Activated B cell treated with CpG ODN at 0.5 μM for 24 hours (primary cell): ENCODE results near the gene IRF4. TPM values are rescaled to one million over a fixed set of nuclear protein-coding genes. Genes with fewer than 3 reads are reported as not detected.
A peak's percentile ranks its signal among the peaks of the same experiment; 100 is the strongest.

Experiments used
- ATAC-seq: fragments of 200-7000 bp; cut with Tn5 transposase; one replicate; pipeline ENCODE4 v1.10.0; 2021; ENCODE audit warnings: low read depth, mild to moderate bottlenecking, moderate library complexity
- CTCF ChIA-PET: fragments of 350-600 bp; sonication (Branson Sonifier 250); formaldehyde crosslinking; loops from one replicate; lab custom pipeline; 2021; ENCODE audit warnings: antibody characterized with exemption; lab: Charles Lee
- POLR2A ChIA-PET: fragments of 350-600 bp; sonication (Branson Sonifier 250); formaldehyde crosslinking; loops from one replicate; lab custom pipeline; 2021; ENCODE audit warnings: antibody characterized with exemption; lab: Charles Lee
- DNase-seq: peaks from one replicate; pipeline ENCODE4 v3.0.0; 2022
- H3K27ac Mint-ChIP-seq: one replicate; pipeline ENCODE4 v1.8.0; 2020; ENCODE audit warnings: mixed read lengths
- H3K27me3 Mint-ChIP-seq: one replicate; pipeline ENCODE4 v1.8.0; 2021; ENCODE audit warnings: mixed read lengths
- H3K36me3 Mint-ChIP-seq: one replicate; pipeline ENCODE4 v1.8.0; 2021; ENCODE audit warnings: low read depth, mixed read lengths
- H3K4me1 Mint-ChIP-seq: one replicate; pipeline ENCODE4 v1.8.0; 2021; ENCODE audit warnings: mixed read lengths
- H3K4me3 Mint-ChIP-seq: one replicate; pipeline ENCODE4 v1.8.0; 2020; ENCODE audit warnings: mild to moderate bottlenecking, mixed read lengths
- H3K9me3 Mint-ChIP-seq: one replicate; pipeline ENCODE4 v1.8.0; 2020; ENCODE audit warnings: mixed read lengths
- CTCF ChIP-seq: fragments of 200-600 bp; IDR thresholded peaks from one replicate; pipeline ENCODE4 v1.8.0; 2022; ENCODE audit warnings: antibody characterized with exemption, mild to moderate bottlenecking
- intact Hi-C: fragments of 100-400 bp; cut with micrococcal nuclease; formaldehyde crosslinking; loops from one replicate; pipeline ENCODE4 v1.15.1; 2024
- total RNA-seq: library from RNA; stranded (reverse); gene quantifications from 2 replicates; pipeline ENCODE4 v1.2.3, GENCODE V29; 2022

IRF4 gene
- total RNA-seq, 1 donor from 2014 or later = 417 TPM

GRCh38 chr6:359261-360035 is 32.1 kb upstream of the IRF4 start:
- intact Hi-C loops = loop anchor here (2.0 kb wide), 1 partner anchor 43 kb away; no protein-coding TSS in a partner anchor
- ATAC-seq (no peak), DNase-seq (no peak)
- TF ChIP-seq CTCF = no peak
- ChIA-PET CTCF (interaction anchor here (0.7 to 1.5 kb wide), 3 partner anchors 17 to 171 kb away, joined by 3 to 4 read pairs (median 4); no protein-coding TSS in a partner anchor), POLR2A (interaction anchor here (0.9 to 2.3 kb wide), 11 partner anchors 10 to 141 kb away, joined by 3 to 13 read pairs (median 4); partner anchors contain the start of genes DUSP22 and IRF4)
- no peaks in the 10 kb centered on the region for H3K27me3 Mint-ChIP-seq
- peaks cover 80% of the 10 kb centered on the region for H3K4me1 Mint-ChIP-seq
- no peaks in the 10 kb centered on the region for H3K36me3 Mint-ChIP-seq
- no peak overlapping the region for H3K27ac Mint-ChIP-seq
- no peak overlapping the region for H3K4me3 Mint-ChIP-seq
- H3K9me3 Mint-ChIP-seq = no peaks in the 10 kb centered on the region

- Mint-ChIP-seq H3K4me3 (no peak overlapping the region), H3K36me3 (no peaks in the 10 kb centered on the region), H3K9me3 (no peaks in the 10 kb centered on the region), H3K4me1 (peaks cover 82% of the 10 kb centered on the region), H3K27me3 (no peaks in the 10 kb centered on the region), H3K27ac (peak overlapping the region; percentile 78)
- intact Hi-C loops = loop anchor here (2.0 kb wide), 1 partner anchor 44 kb away; no protein-coding TSS in a partner anchor
- DNase-seq (no peak), ATAC-seq (no peak)
- ChIA-PET POLR2A (interaction anchor here (0.7 to 2.3 kb wide), 11 partner anchors 10 to 67 kb away, joined by 3 to 13 read pairs (median 4); partner anchors contain the start of genes DUSP22 and IRF4), CTCF (interaction anchor here (0.7 to 1.7 kb wide), 4 partner anchors 17 to 172 kb away, joined by 3 to 6 read pairs (median 4); no protein-coding TSS in a partner anchor)
- no peak for TF ChIP-seq CTCF
Observed at GRCh38 chr6:360349-360748, 31.2 kb upstream of the IRF4 start.

- peak overlapping the region; percentile 78 for H3K27ac Mint-ChIP-seq
- no peaks in the 10 kb centered on the region for H3K27me3 Mint-ChIP-seq
- H3K4me3 Mint-ChIP-seq = no peak overlapping the region
- POLR2A ChIA-PET = interaction anchor here (0.7 to 2.3 kb wide), 12 partner anchors 11 to 68 kb away, joined by 3 to 13 read pairs (median 4); partner anchors contain the start of genes DUSP22 and IRF4
- TF ChIP-seq CTCF = no peak
- H3K36me3 Mint-ChIP-seq = no peaks in the 10 kb centered on the region
- no peaks in the 10 kb centered on the region for H3K9me3 Mint-ChIP-seq
- CTCF ChIA-PET = interaction anchor here (0.9 to 1.7 kb wide), 5 partner anchors 9 to 142 kb away, joined by 3 to 6 read pairs (median 3); no protein-coding TSS in a partner anchor
- peaks cover 82% of the 10 kb centered on the region for H3K4me1 Mint-ChIP-seq
- no peak for ATAC-seq
- intact Hi-C loops = loop anchor here (2.0 kb wide), 1 partner anchor 44 kb away; no protein-coding TSS in a partner anchor
- no peak for DNase-seq
Observed at GRCh38 chr6:360764-361373, 30.7 kb upstream of the IRF4 start.

- no peak overlapping the region for H3K4me3 Mint-ChIP-seq
- H3K9me3 Mint-ChIP-seq = no peaks in the 10 kb centered on the region
- H3K27ac Mint-ChIP-seq = peak overlapping the region; percentile 50
- no peaks in the 10 kb centered on the region for H3K27me3 Mint-ChIP-seq
- DNase-seq = no peak
- TF ChIP-seq CTCF = no peak
- POLR2A ChIA-PET = interaction anchor here (0.8 to 2.3 kb wide), 6 partner anchors 12 to 69 kb away, joined by 3 to 13 read pairs (median 8); partner anchors contain the start of genes DUSP22 and IRF4
- no peaks in the 10 kb centered on the region for H3K36me3 Mint-ChIP-seq
- H3K4me1 Mint-ChIP-seq = peaks cover 82% of the 10 kb centered on the region
- CTCF ChIA-PET = interaction anchor here (0.9 to 1.7 kb wide), 4 partner anchors 10 to 143 kb away, joined by 3 to 6 read pairs (median 3); no protein-coding TSS in a partner anchor
- no peak for ATAC-seq
- intact Hi-C loops = loop anchor here (2.0 kb wide), 1 partner anchor 45 kb away; no protein-coding TSS in a partner anchor
Observed at GRCh38 chr6:361411-362132, 30.0 kb upstream of the IRF4 start.
